NCI-H2029 (cell line): ENCODE measurements around the gene TAS1R3.
A peak's percentile ranks its signal among the peaks of the same experiment; 100 is the strongest.

Source experiments
- DNase-seq: peaks from one replicate; lab custom pipeline; 2025; lab: John Stamatoyannopoulos, UW

The TAS1R3 gene

GRCh38 chr1:1324084-1324523 is 7.0 kb upstream of the TAS1R3 start:
- no peak for DNase-seq

GRCh38 chr1:1324524-1325287 is 6.4 kb upstream of the TAS1R3 start, which contains the start of the genes CPTP and INTS11:
CPTP (plus strand) TSS chr1:1324802; CDS start chr1:1326911, 2,109 bp downstream.
INTS11 (minus strand) TSS chr1:1324660; CDS start chr1:1324608, 52 bp downstream.
- peak; percentile 80 for DNase-seq

- no peak for DNase-seq
Observed at GRCh38 chr1:1325288-1326074, 5.6 kb upstream of the TAS1R3 start.

- no peak for DNase-seq
Observed at GRCh38 chr1:1326075-1326605, 4.9 kb upstream of the TAS1R3 start.

- DNase-seq, result no peak
Observed at GRCh38 chr1:1327291-1327690, 3.8 kb upstream of the TAS1R3 start.

- DNase-seq, result no peak
Observed at GRCh38 chr1:1328254-1328653, 2.8 kb upstream of the TAS1R3 start.

GRCh38 chr1:1329304-1330210 is 1.5 kb upstream of the TAS1R3 start:
- no peak for DNase-seq

- DNase-seq, result no peak
Observed at GRCh38 chr1:1330366-1331067, 563 bp upstream of the TAS1R3 start.

GRCh38 chr1:1332031-1332755 is 1.1 kb downstream of the TAS1R3 start:
- no peak for DNase-seq

GRCh38 chr1:1332774-1333480 is 1.8 kb downstream of the TAS1R3 start:
- DNase-seq, result peak; percentile 16

- DNase-seq, result no peak
Observed at GRCh38 chr1:1333551-1334241, 2.6 kb downstream of the TAS1R3 start.

GRCh38 chr1:1334835-1335234 is 3.8 kb downstream of the TAS1R3 start:
- no peak for DNase-seq

- no peak for DNase-seq
Observed at GRCh38 chr1:1335283-1335682, 4.2 kb downstream of the TAS1R3 start.

GRCh38 chr1:1335792-1336248 is 4.7 kb downstream of the TAS1R3 start:
- DNase-seq, result no peak

- DNase-seq, result no peak
Observed at GRCh38 chr1:1336446-1336845, 5.4 kb downstream of the TAS1R3 start.

- DNase-seq, result no peak
Observed at GRCh38 chr1:1336931-1337792, 6.1 kb downstream of the TAS1R3 start.

- DNase-seq, result no peak
Observed at GRCh38 chr1:1337793-1338147, 6.7 kb downstream of the TAS1R3 start.

GRCh38 chr1:1338278-1338677 is 7.2 kb downstream of the TAS1R3 start:
- no peak for DNase-seq
